Breast epithelium (tissue), 3 donors: ENCODE data around the gene ELAC2.

ENCODE experiments used
- CTCF ChIP-seq, 3 donors: fragments of 450-650 bp; IDR thresholded peaks; one replicate each; pipeline ENCODE4 v1.5.1; 2016 to 2017; ENCODE audit warnings: antibody characterized with exemption in 3 of 3, mild to moderate bottlenecking in 3 of 3, moderate library complexity in 3 of 3
- POLR2AphosphoS5 ChIP-seq, 3 donors: sonication (generic); formaldehyde crosslinking; IDR thresholded peaks; one replicate each; pipeline ENCODE4 v1.6.1; 2017; ENCODE audit warnings: antibody characterized with exemption in 3 of 3

GRCh38 chr17:13004336-13004735 is 13.5 kb downstream of the ELAC2 start:
- TF ChIP-seq POLR2AphosphoS5 (IDR thresholded peaks at IDR 0.05) (no peak), CTCF (IDR thresholded peaks at IDR 0.05) (no peak)
